HG02973 (cell line): Measurements from ENCODE around the gene SPATA31D1.

Source experiments
- ATAC-seq: cut with Tn5 transposase; IDR thresholded peaks from one replicate; pipeline ENCODE4 v1.9.1; 2021; ENCODE audit warnings: moderate library complexity; ENCODE audit not compliant: unreplicated experiment

Gene SPATA31D1

DNA sequence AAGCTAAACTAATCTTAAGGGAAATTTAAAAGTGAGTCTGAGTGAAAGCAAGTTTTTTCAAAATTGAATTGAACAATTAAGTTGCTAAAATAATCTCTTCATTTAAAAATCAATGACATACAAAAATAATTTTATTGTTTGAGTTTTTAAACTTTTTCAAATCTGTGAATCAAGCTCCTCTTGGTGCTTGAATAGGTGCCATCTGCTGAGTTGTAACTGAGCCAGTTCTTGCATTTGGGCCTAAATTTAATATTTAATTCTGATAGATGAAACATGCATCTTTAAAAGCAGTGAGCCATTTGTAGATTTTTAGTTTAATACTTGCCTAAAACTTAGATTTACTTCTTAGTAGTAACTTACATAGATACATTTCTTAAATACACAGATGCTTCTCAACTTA, 31.8 kb downstream of the SPATA31D1 start:
- no peak for ATAC-seq

DNA sequence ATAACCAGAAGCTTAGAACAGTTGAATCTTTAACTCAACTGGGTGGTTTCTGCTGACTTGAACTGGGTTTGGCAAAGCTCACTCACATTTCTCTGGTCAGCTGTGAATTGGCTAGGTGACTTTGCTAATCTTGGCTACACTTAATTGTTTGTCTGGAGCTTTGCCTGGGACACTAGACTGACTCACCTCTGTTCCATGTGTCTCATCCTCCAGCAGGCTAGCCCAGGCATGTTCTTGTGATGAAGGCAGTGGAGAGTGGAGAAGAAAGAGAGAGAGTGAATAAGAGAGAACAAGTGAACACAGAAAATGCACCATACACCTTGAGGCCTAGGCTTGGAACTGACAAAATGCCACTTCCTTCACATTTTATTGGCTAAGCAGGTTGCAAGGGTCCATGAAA, 32.6 kb downstream of the SPATA31D1 start:
- no peak for ATAC-seq

DNA sequence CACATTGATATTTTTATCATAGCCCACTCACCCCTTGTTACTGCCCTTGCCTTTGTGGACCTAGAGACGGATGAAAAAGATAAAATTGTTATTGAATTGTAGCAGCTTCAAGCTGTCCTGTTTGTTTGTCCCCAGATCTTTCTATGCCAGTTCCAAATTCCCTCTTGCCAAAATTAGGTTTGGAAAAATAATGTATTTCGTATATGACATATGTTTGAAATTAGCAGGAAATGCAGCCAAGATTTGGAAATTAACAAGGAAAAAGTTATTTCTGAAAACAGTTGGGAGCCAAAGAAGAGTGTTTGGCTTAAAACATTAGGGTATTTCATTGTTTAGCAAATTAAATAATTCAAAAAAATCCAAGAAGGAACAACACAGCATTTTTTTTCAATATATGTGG, 33.5 kb downstream of the SPATA31D1 start:
- ATAC-seq = no peak

DNA sequence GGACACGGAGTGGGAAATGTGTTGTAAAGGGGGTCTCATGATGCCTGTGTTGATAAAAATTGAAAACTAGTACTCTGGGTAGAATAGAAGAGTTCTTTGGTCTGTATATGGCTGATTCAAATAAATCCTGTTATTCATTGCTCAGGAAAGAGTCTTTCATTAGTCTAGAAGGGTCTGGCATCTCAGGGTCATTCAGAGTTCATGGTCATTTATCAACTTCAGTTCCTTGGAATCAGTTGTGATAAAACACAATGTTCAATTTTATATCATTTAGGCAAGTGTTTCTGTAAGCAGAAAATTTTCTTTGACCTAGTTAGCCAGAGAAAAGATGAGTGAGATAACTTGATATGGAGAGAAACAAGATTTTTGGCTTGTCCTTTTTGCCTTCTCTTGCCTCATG, 36.3 kb downstream of the SPATA31D1 start:
- ATAC-seq = no peak

DNA sequence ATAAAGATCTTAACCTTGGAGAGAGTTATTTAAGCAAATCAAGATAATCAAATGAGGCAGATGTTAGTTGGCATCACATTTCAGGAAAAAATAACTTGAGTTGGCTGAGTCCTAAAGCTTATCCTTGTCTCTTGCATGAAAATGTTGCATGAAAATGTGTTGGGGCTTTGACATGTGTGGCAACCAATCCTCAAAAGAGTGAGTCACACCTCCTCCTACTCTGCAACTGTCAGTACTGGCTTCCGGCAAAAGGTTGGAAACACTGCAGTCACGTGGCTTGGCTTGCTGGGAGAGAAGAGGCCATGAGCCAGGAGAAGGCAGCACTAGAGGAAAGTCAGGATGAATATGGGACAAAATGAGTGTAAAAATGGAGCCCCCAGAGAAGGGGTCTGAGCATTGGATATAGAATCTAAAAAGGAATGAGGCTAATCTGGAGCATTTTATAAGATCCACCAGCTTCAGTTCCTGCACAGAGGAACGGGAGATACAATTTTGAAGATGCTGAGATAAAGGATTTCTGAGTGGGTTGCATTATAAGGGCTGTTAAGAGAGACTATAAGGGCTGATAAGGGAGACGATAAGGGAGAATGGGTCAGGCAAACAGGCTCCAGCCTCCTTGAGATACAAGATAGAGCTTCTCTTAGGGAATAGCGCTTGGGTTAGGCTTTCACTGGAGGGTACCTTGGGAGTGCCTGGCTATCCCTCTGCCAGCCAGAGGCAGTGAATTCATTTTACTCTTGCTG, 43.1 kb downstream of the SPATA31D1 start:
- no peak for ATAC-seq

DNA sequence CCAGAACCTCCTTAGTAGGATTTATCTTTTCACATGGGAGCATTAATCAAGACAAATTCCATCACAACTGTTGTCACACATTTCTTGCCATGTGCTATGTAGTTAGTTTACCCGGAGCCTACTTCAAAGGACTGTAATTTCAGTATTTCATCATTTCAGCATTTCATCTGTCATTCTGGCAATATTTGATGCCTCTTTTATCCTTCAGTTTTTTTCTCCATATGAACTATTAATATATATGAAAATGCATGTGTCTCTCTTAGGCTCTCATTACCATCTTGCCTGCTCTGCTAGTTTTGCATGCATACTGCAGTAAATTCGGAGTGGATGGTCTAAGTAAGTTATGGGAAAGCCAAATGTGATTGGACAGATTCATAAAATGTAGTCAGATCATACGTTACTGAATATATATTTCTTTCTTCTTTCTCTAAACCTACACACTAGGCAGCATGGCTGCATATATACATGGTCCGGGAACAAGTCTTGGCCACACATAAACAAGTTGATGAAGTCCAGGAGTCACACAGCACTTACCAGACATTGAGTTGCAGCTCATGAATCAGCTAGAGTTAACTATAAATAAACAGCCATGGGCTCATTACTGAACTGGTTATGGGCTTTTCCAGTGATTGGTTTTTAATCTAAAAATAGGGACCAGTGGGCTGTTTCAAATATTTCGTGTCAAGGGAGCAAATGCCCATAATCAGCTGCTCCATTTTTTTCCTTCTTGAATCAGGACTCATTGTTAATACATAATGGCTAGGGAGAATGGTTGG, 46.6 kb downstream of the SPATA31D1 start:
- no peak for ATAC-seq

DNA sequence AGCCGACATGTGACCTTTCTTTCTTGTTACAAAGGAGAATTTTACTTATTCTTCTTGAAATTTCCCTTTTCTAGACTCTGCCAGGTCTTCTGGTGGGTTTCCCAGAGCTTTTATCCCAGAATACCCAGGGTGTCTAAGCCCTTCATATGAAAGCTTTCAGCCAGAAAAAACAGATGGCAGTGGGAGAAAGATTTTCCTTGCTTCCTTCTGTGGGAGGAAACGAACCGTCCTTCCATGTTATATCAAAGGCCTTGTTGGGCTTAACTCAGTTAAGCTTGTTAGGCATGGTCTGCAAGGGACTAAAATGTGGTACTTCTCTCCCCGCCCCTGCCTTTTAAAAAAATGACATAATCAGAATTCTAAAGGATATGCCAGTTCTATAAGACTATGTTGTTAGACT, 47.5 kb downstream of the SPATA31D1 start:
- no peak for ATAC-seq

DNA sequence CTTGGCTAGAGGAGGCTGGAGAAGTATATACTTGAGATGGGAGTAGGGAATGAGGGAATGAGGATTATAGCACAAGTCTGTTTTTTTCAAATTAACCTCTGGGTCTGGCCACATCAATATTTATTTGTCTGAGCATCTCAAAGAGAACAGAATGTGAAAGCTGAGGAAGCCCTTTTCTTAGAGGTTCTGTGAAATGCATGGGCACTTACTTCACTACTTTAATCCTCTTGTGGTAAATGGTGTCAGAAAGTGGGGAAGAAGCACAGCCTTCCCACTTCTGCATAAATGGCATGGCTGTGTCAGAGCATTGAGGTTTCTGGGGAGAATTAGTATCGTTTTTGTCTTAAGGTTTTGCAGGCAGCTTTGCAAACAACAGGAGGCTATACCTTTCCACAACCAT, 48.6 kb downstream of the SPATA31D1 start:
- no peak for ATAC-seq

DNA sequence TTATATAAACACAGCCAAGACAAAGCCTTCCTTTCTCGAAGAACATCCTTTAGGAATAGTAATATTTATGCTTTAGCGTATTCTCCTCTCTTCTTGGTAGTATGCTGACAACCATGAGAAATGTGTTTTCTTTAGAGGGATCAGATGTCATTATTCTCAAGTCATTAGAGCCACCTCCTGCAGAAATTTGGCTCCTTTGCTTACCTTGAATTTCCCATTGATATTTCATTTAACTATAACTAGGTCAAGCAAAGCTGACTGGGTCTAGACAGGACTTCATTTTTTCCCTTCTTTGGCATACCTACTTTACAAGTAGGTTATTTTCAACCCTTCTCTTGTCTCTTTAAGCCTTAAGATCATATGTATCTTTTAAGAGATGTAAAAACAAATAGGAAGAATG, 50.3 kb downstream of the SPATA31D1 start:
- ATAC-seq = no peak
